Measurements from ENCODE around the gene GRID1.
"Not testable (repeated sequence)": the region's sequence is repeated elsewhere in the genome, so short reads cannot be mapped to it uniquely, and the experiment has no call there.

GRID1 gene

DNA sequence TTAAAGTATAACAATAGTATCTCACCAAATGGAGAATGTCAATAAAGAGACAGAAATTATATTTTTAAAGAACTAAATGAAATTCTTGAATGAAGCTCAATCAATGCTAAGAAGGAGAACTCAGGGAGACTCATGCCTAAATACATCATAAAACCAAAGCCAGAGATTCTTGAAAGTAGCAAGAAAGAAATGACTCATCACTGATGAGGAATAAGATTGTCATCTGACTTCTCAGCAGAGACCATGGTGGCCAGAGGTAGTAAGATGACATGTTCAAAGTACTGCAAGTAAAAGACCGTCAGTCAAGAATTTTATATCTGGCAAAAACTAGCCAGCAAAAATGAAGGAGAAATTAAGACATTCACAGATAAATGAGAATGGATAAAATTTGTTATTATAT, 399.0 kb downstream of the GRID1 start:
- DNase-seq, result no peak

- DNase-seq, result no peak
Observed at GRCh38 chr10:85961479-85962067, 405.0 kb downstream of the GRID1 start.

DNA sequence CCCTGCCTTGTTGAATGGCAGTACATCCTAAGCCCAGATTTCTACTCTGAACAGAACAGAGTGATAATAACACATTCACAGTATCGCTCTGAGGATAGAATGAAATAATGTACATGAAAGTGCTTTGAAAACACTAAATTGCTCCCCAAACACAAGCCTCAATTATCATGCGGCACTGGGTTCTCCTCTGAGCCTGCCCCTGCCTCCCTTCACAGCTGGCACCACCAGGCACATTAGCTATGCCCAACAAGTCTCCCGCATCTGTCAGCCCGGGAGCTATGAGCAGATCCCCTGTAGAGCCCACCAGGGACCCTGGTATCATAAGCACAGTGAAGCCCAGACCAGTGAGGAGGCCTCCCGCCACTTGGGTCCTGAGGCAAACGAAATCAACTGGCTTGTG, 405.5 kb downstream of the GRID1 start:
- DNase-seq, result no peak

- DNase-seq, result no peak
Observed at GRCh38 chr10:85959239-85959638, 407.4 kb downstream of the GRID1 start.

DNA sequence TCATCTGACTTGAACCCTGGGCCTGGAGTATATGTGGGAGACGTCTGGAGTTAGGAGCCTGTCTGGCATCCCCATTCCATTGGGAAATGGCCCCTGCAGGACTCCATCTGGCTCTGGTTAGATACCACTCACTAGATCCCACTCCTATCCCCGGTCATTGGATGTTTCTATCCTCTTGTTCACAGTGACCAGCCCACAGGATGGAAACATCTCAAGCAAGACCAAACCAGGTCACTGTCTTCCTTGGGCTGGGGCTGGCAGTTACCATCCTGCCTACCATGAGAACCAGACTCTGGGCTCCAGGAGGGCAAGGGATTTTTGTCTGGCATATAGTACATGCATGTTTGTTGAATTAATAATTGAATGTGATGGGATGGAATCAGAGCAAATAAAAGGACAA, 415.7 kb downstream of the GRID1 start:
- no peak for DNase-seq

DNA sequence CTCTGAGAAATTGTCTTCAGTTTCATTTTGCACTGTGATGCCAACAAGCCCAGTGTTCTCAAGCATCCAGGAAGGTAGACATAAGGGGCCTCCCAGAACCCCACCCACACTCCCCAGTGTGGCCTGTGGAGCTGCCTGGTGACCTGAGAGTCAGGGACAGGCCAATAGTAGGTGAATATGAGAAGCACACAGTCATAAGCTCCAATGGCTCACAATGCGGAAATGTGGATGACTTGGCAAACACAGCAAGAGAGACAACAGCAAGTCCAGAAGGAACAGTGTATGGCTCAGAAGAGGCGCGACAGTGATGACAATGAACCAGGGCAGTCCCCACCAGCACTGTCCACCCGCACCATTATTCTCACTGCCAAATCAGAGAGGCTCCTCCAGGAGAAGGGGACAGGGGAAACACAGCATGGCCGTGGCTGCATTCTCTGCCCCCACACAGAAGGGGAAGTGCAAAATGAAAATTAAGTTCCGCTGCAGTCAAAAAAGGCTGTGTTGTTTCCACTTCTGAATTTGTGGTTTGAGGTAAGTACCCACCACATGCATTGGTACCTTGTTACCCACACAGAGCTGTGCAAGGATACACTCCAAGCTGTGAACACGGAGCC, 419.8 kb downstream of the GRID1 start:
- no peak for DNase-seq

GRCh38 chr10:85936161-85936560, 430.4 kb downstream of the GRID1 start:
- DNase-seq, result no peak

DNA sequence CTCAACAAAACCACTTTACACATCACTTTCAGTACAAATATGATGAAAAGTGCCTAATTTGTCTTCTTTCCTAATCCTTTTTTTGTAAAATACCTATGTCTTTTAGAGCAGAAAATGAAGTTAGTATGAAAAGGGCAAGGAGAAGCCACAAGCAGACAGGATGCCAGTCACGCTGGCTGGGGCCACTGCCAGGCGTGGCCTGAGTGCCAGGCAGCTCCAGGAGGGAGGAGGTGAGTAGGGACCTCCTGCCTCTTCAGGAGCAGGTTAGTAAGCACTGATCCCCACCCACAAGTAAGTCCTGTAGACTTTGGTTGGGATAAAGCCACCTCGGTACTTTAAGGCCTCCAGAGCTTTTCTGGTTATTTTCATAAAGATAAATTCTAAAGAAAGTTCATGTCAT, 432.0 kb downstream of the GRID1 start:
- no peak for DNase-seq

GRCh38 chr10:85929993-85930392, 436.6 kb downstream of the GRID1 start:
- DNase-seq, result not testable (repeated sequence)

DNA sequence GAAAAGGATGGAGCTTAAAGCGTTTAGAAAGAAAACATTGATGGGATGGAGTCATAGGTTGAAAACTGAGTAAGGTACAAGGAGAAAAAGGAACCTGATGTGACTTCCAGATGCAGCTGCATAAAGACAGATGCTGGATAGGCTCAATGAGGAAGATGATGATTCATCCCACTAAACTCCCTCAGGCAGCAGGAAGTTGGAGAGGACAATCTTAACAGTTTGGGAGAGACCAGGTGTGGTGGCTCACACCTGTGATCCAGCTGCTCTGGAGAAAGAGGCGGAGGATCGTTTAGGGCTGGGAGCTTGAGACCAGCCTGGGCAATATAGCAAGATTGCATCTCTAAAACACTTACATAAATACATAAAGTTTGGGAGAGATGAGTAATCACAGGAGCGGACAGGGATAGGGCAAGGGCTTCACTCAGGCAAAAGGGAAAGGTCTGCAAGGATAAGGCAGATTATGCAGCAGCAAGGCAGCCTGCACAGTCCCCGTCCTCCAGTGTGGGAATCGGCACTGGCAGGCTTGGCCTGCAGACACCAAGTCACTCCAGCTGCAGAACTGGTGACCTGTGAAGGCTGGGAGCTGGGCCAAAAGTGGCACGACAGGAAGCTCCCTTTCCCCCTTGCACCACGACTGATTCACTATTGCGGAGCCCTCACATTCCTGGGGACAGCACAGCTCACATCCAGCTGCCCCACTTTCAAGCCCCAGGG, 438.5 kb downstream of the GRID1 start:
- DNase-seq, result no peak

- DNase-seq, result no peak
Observed at GRCh38 chr10:85926986-85927385, 439.6 kb downstream of the GRID1 start.

DNA sequence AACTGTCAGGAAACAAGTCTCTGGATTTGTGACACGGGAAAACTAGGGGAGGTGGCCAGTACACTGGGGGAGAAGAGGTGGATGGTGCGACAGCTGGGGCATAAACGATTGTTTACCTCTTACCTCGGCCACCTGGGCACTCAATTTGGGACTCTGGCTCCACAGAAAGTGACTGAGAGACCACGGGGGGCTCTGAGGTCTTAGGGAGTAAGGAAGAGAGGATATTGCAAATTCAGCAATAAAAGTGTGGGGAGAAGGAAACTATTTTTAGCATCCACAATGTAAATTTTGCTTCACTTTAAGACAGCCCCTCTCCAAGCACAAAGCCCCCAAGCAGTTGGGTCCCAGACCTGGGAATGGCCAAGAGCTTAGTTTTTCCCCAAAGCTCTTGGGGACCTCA, 440.5 kb downstream of the GRID1 start:
- no peak for DNase-seq

DNA sequence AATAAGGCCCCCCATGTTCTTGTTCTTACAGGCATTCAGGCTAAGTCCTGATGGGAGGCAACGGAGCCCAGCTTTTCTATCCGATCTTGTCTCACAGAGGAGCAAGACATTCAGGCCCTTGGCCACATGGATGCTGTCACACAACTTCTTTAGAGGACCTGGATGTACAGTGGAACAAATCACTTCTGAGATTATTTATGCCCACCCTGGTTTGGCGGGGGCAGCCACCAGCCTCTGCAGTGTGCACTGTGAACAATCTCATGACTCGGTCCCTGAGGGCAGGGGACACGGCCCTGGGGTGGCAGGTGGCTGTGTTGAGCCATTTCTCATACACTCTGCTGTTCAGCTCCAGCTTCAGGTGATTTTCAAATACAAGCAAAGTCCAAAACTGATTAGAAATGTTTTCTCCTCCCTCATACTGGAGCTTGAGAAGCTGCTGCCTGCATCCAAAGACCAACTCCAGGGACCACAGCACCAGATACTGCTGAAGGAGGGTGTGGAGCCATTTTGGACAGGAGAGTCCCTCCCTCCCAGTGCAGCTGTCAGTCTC, 441.3 kb downstream of the GRID1 start:
- no peak for DNase-seq

DNA sequence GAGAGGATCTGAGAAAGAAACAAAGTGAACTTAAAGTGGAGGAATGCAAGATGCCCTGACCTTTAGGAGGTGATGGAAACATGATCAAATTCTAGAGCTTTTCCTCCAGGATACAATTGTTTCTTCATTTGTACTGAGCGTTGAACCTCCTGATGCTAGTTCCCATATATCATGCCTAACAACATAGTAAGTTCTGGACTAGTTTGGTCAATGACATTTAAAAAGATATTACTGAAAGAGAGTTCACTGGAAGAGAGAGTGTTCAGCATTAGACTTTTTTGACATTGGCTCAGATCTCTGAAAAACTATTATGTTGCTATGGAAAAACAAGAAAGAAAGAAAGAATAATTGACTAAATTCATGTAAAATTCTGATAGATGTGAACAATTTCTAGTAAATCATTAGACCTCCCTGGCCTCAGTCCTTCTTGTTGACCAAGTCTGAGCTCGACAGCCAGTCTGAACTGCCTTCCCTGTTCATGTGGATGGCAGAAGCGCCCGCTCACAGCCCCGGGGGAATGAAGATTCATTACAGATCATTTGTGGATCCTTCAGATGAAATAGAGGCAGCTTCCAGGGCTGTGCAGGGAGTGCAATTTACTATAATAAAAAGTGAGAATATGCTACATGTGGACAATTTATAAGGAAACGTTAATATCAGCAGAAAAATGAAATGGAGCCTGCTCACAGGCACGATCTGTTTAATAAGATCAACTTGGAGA, 442.1 kb downstream of the GRID1 start:
- no peak for DNase-seq

DNA sequence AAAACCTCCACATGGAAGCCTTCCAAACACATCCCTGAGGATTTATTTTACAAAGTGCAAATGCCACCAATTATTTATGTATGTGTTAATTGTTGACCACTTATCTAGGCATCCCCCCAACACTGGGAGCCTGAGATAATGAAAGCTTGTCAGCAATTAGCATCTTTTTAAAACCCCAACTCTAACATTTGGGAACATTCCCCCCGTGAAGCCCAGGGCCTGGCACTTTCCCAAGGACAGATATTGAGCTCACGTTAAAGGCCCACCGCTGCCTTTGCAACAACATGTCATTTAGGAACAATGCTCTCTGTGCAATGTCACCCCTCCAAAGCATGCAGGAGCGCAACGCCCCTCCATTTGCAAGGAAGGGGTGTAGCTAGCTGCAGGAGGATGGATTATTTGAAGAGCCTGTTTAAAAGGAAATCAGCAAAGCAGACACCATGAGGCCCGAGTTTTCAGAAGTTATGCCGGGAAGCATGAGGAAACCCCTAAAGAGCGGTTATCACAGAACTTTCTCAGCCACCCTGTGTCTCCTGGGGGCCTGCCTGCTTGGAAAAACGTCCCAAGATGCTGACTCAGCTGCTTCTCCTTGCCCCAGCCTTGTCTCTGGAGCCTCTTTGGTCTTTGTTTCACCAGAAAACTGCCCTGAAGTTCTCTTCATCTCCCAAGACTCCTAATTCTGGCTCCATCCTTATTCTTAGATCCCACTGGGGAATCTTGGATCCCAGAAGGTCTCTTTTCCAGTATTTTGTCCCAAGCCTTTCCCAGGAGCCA, 444.1 kb downstream of the GRID1 start:
- no peak for DNase-seq

GRCh38 chr10:85921789-85922188, 444.8 kb downstream of the GRID1 start:
- no peak for DNase-seq

GRCh38 chr10:85920311-85920710, 446.3 kb downstream of the GRID1 start:
- no peak for DNase-seq

DNA sequence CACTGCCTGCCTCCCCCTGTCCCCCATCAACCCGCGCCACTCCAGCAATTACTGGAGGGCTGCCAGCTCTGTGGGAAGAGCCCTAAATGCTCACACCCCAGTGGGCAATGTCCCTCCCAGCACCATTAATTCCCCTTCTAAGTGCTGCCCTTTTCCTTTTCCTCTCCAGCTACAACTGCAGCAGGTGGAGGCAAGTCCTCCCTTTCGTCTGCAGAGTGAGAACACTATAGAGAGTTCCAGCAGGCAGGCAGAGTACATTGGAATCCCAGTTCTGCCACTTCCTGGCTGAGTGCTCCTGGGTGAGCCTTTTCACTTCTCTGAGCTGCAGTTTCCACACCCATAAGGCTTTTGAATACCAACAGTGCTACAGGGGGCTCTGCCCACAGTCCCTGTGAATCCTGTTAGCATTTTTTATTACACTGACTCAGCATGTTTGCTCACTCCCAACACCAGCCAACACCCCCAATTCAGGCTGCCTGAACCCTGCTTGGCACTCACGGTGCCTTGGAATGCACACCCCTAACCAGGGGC, 447.0 kb downstream of the GRID1 start:
- no peak for DNase-seq

DNA sequence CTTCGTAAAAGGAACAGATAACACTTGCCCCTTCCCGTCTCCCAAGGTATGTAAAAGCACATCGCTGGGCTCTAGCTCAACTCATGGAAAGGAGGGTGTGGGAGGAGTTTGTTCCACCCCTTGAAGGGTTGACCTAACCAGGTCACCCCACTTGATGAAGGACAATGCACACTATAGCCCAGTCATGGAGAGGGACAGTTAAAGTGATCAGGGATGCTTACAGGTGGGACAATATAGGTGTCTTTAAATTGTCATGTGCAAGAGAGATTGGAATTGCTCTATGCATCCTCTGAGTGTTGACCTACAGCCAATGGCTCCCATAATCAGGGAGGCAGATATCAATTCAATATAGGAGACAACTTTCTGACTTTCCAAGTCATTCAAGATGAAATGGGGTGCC, 448.2 kb downstream of the GRID1 start:
- no peak for DNase-seq

DNA sequence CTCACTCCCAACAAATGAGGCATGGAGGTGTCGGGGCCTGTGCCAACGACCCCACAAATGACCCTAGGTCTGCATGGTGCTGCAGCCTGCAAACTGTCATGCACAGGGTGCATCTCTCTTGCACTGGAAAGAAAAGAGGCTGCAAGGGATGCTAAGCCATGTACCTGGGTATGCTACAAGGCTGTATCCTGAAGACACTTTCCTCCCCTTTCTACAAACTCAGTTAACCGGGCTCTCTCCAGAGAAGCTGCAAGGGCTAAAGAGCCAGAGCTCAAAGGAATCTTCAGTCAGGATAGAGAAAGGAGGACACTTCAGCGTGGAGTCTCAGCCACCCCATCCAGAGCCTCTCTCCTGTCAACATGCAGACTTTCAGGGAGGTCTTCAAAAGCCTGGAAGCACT, 449.0 kb downstream of the GRID1 start:
- DNase-seq, result no peak

DNA sequence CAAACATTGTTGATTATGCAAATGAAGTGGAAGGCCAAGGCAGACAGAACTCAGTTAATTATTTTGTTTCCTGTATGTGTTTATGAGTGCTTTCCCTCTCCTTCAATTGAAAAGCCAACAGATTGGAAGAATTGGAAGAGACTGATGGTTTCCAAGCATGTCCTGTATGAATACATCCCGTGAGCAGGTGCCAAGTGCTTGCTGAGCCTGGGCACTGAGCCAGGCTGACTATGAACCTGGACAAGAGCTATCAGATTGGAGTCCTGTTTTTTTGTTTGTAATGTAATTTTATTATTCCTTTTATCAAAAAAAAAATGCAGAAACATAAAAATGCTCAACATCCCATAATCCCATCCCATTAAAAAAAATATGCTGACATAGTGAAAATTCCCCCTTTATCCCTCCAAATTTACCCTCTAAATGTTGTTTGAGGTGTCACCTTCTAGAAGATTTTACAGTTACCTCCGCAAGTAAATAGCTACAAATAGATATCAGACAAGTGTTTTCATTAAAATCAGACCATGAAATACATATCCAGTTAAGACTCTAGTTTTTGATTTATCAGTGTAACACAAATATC, 449.5 kb downstream of the GRID1 start:
- DNase-seq, result no peak

DNA sequence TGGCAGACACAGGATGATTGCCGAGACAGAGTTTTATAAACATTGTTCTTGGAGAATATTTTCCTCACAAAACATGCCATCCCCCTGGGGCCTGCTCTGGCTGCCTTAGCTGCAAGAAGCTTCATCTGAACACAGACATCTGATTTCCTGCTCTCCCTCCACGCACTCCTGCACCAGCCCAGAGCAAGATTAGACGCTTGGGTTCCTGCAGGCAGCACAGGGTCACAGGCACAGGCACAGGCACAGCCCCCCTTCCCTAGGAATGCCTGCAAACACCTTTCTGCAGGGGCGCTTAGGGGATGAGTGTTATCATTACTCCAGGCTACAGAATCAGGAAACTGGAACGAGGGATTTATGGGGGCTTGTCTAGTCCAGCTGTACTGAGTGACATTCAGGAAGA, 450.3 kb downstream of the GRID1 start:
- DNase-seq, result no peak
